Measurements from ENCODE around the gene SNRPA1. TPM values are rescaled to one million over a fixed set of nuclear protein-coding genes. Genes with fewer than 3 reads are reported as not detected.
"Not testable (repeated sequence)": the region's sequence is repeated elsewhere in the genome, so short reads cannot be mapped to it uniquely, and the experiment has no call there.

SNRPA1 gene
- total RNA-seq, 1 donor from 2014 or later, result 13.3 TPM

GRCh38 chr15:101288905-101289513, 6.0 kb downstream of the SNRPA1 start:
- DNase-seq, result peak; percentile 74

GRCh38 chr15:101287342-101287741, 7.7 kb downstream of the SNRPA1 start:
- not testable (repeated sequence) for DNase-seq

- no peak for DNase-seq
Observed at GRCh38 chr15:101286471-101287114, 8.5 kb downstream of the SNRPA1 start.

- no peak for DNase-seq
Observed at GRCh38 chr15:101283931-101284330, 11.1 kb downstream of the SNRPA1 start.

- no peak for DNase-seq
Observed at GRCh38 chr15:101280007-101280406, 15.0 kb downstream of the SNRPA1 start.

- DNase-seq, result no peak
Observed at GRCh38 chr15:101277943-101278564, 17.0 kb downstream of the SNRPA1 start.

- peak; percentile 94 for DNase-seq
Observed at GRCh38 chr15:101277038-101277822, 17.8 kb downstream of the SNRPA1 start, which contains the start of gene SELENOS. Gene SELENOS, minus strand, starts transcription at chr15:101277485. Its CDS starts 68 bp downstream, at chr15:101277417.

- DNase-seq, result peak; percentile 72
Observed at GRCh38 chr15:101276501-101277037, 18.5 kb downstream of the SNRPA1 start.

- no peak for DNase-seq
Observed at GRCh38 chr15:101275018-101275417, 20.0 kb downstream of the SNRPA1 start.

GRCh38 chr15:101273534-101273933, 21.5 kb downstream of the SNRPA1 start:
- DNase-seq, result no peak

GRCh38 chr15:101272584-101272983, 22.5 kb downstream of the SNRPA1 start:
- DNase-seq, result no peak

- DNase-seq, result no peak
Observed at GRCh38 chr15:101269479-101270223, 25.4 kb downstream of the SNRPA1 start.

GRCh38 chr15:101267320-101268104, 27.5 kb downstream of the SNRPA1 start:
- DNase-seq, result peak; percentile 33

GRCh38 chr15:101266787-101267186, 28.3 kb downstream of the SNRPA1 start:
- no peak for DNase-seq

- DNase-seq, result no peak
Observed at GRCh38 chr15:101266034-101266433, 29.0 kb downstream of the SNRPA1 start.

- DNase-seq, result peak; percentile 57
Observed at GRCh38 chr15:101264911-101265641, 30.0 kb downstream of the SNRPA1 start.

GRCh38 chr15:101264011-101264410, 31.0 kb downstream of the SNRPA1 start:
- DNase-seq, result peak; percentile 65

GRCh38 chr15:101262551-101262950, 32.5 kb downstream of the SNRPA1 start:
- no peak for DNase-seq

- DNase-seq, result peak; percentile 89
Observed at GRCh38 chr15:101258238-101259144, 36.6 kb downstream of the SNRPA1 start.
